Measurements from ENCODE around the gene MRPL46. TPM values are rescaled to one million over a fixed set of nuclear protein-coding genes. Genes with fewer than 3 reads are reported as not detected.

MRPL46 gene
- total and polyA plus RNA-seq, 2 donors (not counting 3 experiments of a cell fraction or from before 2014, with no cell fraction given) = 24.5 to 30.9 TPM

DNA sequence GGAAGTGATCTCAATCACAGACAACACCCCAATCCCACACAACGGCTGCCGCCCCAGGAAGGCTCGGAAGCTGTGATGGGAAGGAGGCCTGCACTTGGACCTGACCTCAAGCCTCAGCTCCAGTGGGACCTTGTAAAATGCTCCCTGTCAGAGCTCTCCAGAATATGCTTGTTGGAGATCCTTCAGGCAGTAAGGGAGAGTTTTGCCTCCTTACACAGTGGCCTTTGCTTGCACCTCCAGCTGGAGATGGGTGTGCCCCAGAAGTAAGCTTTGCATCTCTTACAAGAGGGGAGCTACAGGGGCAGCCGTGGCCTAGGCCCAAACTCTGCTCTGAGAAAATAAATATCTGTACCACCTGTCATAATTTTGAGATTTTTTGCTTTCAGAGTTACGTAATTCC is 10.7 kb upstream of the MRPL46 start:
- no peak for FAIRE-seq
- TF ChIP-seq POLR2AphosphoS5 (IDR thresholded peaks at IDR 0.05; ENCODE audit: insufficient read depth, low read depth, low read length) = no peak
- TF ChIP-seq MYC (IDR thresholded peaks at IDR 0.05; ENCODE audit: low read depth, low read length) = no peak
- no peak for TF ChIP-seq EZH2 (IDR thresholded peaks at IDR 0.05; ENCODE audit: borderline replicate concordance, low read depth, low read length, severe bottlenecking)
- no peak for TF ChIP-seq FOS (IDR thresholded peaks at IDR 0.05; ENCODE audit: borderline replicate concordance, insufficient read depth, low read length)
- TF ChIP-seq GATA2 (IDR thresholded peaks at IDR 0.05; ENCODE audit: insufficient read depth, insufficient read length, low read depth, low read length) = no peak
- no peak for TF ChIP-seq MAX (IDR thresholded peaks at IDR 0.05; ENCODE audit: insufficient read depth, insufficient read length)
- no peak for TF ChIP-seq JUN (IDR thresholded peaks at IDR 0.05; ENCODE audit: borderline replicate concordance, insufficient read depth, insufficient read length, low read depth)
- TF ChIP-seq POLR2A (IDR thresholded peaks at IDR 0.05; ENCODE audit: low read depth, low read length) = no peak
- TF ChIP-seq CTCF (IDR thresholded peaks at IDR 0.05; ENCODE audit: extremely low read depth in 1 of 2, insufficient read depth in 1 of 2, low read depth in 1 of 2, low read length in 2 of 2) = no peak
- BruUV-seq (replicated peaks) = no TSS peak
- Histone ChIP-seq H3K36me3 (ENCODE audit: control insufficient read depth in 2 of 2, extremely low read depth in 1 of 2, insufficient read depth in 2 of 2, low read length in 2 of 2) (peaks cover 11% of the 10 kb centered on the region in 2 experiments), H3K4me3 (replicated peaks in 1 of 3; ENCODE audit: insufficient read depth in 1 of 3, low read depth in 1 of 3, low read length in 3 of 3) (no peak overlapping the region), H3K9ac (replicated peaks; ENCODE audit: extremely low read depth, insufficient read depth, low read length) (no peak overlapping the region), H3K79me2 (ENCODE audit: control insufficient read depth, insufficient read depth, low read length) (no peaks in the 10 kb centered on the region), H3K4me1 (ENCODE audit: control insufficient read depth, extremely low read depth, insufficient read depth, low read length) (no peaks in the 10 kb centered on the region), H3K27me3 (ENCODE audit: control insufficient read depth in 2 of 2, insufficient read depth in 2 of 2, low read length in 2 of 2) (no peaks in the 10 kb centered on the region), H3K9me1 (replicated peaks; ENCODE audit: control insufficient read depth, extremely low read depth, insufficient read depth, low read length) (no peaks in the 10 kb centered on the region), H3K9me3 (replicated peaks; ENCODE audit: control insufficient read depth, insufficient read depth, low read length) (no peaks in the 10 kb centered on the region), H3K27ac (ENCODE audit: insufficient read depth, low read depth, low read length) (no peak overlapping the region), H4K20me1 (replicated peaks; ENCODE audit: control insufficient read depth, extremely low read depth, insufficient read depth, low read length) (no peaks in the 10 kb centered on the region), H3K4me2 (ENCODE audit: insufficient read depth, low read length) (no peak overlapping the region), H2AFZ (ENCODE audit: low read depth, low read length) (no peak overlapping the region)
- intact Hi-C loops (cut with micrococcal nuclease) = no loop called here
- dilution Hi-C loops (cut with MboI; ENCODE audit: extremely low pct_ligation_motif_present, low sequenced_read_pairs) = no loop called here
- POLR2A ChIA-PET = no interaction called here
- DNase-seq (ENCODE audit: low read depth, low spot score) = no peak
- CTCF ChIA-PET = interaction anchor here (1.6 to 2.3 kb wide), 3 partner anchors 12 to 357 kb away, joined by 3 to 15 read pairs (median 5); no protein-coding TSS in a partner anchor

Data from endothelial cell of umbilical vein (primary cell).